ENCODE measurements around the gene ELL2. TPM values are rescaled to one million over a fixed set of nuclear protein-coding genes. Genes with fewer than 3 reads are reported as not detected.

The ELL2 gene
- total and polyA plus RNA-seq, 2 donors (not counting 1 experiment from before 2014, with no cell fraction given) = 7.2 to 27.0 TPM

- Mint-ChIP-seq H3K4me3 (no peak overlapping the region), H3K4me1 (peaks cover 16% of the 10 kb centered on the region), H3K9me3 (ENCODE audit: insufficient read depth) (no peaks in the 10 kb centered on the region), H3K27ac (no peak overlapping the region), H3K27me3 (no peaks in the 10 kb centered on the region)
- no peaks in the 10 kb centered on the region for H3K79me2 ChIP-seq (ENCODE audit: control insufficient read depth, insufficient read depth, low read length)
- H3K4me2 ChIP-seq (replicated peaks; ENCODE audit: low read depth, low read length, poor library complexity, severe bottlenecking) = no peak overlapping the region
- H3K4me3 ChIP-seq (ENCODE audit: control extremely low read depth in 1 of 5, extremely low read depth in 1 of 5, insufficient read depth in 1 of 5, low read depth in 2 of 5, low read length in 4 of 5) = no peak overlapping the region
- H3K27me3 ChIP-seq (replicated peaks in 1 of 4; ENCODE audit: control extremely low read depth in 1 of 4, control insufficient read depth in 3 of 4, insufficient read depth in 4 of 4, low read length in 3 of 4) = no peaks in the 10 kb centered on the region
- H3K9me3 ChIP-seq (ENCODE audit: control extremely low read depth in 1 of 3, control insufficient read depth in 2 of 3, insufficient read depth in 1 of 3, low read length in 2 of 3) = no peaks in the 10 kb centered on the region
- ATAC-seq (ENCODE audit: low read depth) (no peak), DNase-seq (no peak)
- no CpG with 5 or more reads among the region's 6 CpGs for WGBS (ENCODE audit: insufficient coverage)
- ChIA-PET CTCF (no interaction called here), POLR2A (no interaction called here)
- intact Hi-C loops (cut with micrococcal nuclease) = no loop called here
- peaks cover 4% of the 10 kb centered on the region for H4K20me1 ChIP-seq (ENCODE audit: control insufficient read depth, insufficient read depth, low read length, poor library complexity, severe bottlenecking)
- no peak overlapping the region for H2AFZ ChIP-seq (ENCODE audit: insufficient read depth, low read depth, low read length, poor library complexity, severe bottlenecking)
- TF ChIP-seq CTCF (IDR thresholded peaks at IDR 0.05) (no peak), EZH2 (IDR thresholded peaks at IDR 0.05; ENCODE audit: borderline replicate concordance, insufficient read depth, low read depth, low read length, poor library complexity, severe bottlenecking) (no peak)
- H3K36me3 ChIP-seq (replicated peaks in 1 of 2; ENCODE audit: control extremely low read depth in 1 of 2, control insufficient read depth in 1 of 2, extremely low read depth in 1 of 2, insufficient read depth in 2 of 2, low read length in 1 of 2) = peaks cover 2 to 6% of the 10 kb centered on the region in 2 experiments
- H3K27ac ChIP-seq (ENCODE audit: low read length in 2 of 2) = no peak overlapping the region
- H3K4me1 ChIP-seq (ENCODE audit: control insufficient read depth in 2 of 2, insufficient read depth in 2 of 2, low read length in 2 of 2) = peaks cover 0 to 8% of the 10 kb centered on the region in 2 donors
- no peak overlapping the region for H3K9ac ChIP-seq (ENCODE audit: low read length)
Measured at GRCh38 chr5:95913663-95914062, 48.0 kb downstream of the ELL2 start.

- TF ChIP-seq EZH2 (IDR thresholded peaks at IDR 0.05; ENCODE audit: borderline replicate concordance, insufficient read depth, low read depth, low read length, poor library complexity, severe bottlenecking) (no peak), CTCF (IDR thresholded peaks at IDR 0.05) (no peak)
- H3K27ac Mint-ChIP-seq = no peak overlapping the region
Measured at GRCh38 chr5:95912029-95912428, 49.6 kb downstream of the ELL2 start.

More at GRCh38 chr5:95912029-95912428, 49.6 kb downstream of the ELL2 start:
- Mint-ChIP-seq H3K9me3 (ENCODE audit: insufficient read depth) (no peaks in the 10 kb centered on the region), H3K4me3 (no peak overlapping the region), H3K27me3 (no peaks in the 10 kb centered on the region), H3K4me1 (peaks cover 11% of the 10 kb centered on the region)
- Histone ChIP-seq H3K79me2 (ENCODE audit: control insufficient read depth, insufficient read depth, low read length) (no peaks in the 10 kb centered on the region), H3K4me1 (ENCODE audit: control insufficient read depth in 2 of 2, insufficient read depth in 2 of 2, low read length in 2 of 2) (peaks cover 0 to 8% of the 10 kb centered on the region in 2 donors), H4K20me1 (ENCODE audit: control insufficient read depth, insufficient read depth, low read length, poor library complexity, severe bottlenecking) (no peaks in the 10 kb centered on the region), H3K9ac (ENCODE audit: low read length) (no peak overlapping the region), H3K36me3 (replicated peaks in 1 of 2; ENCODE audit: control extremely low read depth in 1 of 2, control insufficient read depth in 1 of 2, extremely low read depth in 1 of 2, insufficient read depth in 2 of 2, low read length in 1 of 2) (peaks cover 2 to 6% of the 10 kb centered on the region in 2 experiments), H3K9me3 (ENCODE audit: control extremely low read depth in 1 of 3, control insufficient read depth in 2 of 3, insufficient read depth in 1 of 3, low read length in 2 of 3) (no peaks in the 10 kb centered on the region), H3K4me3 (ENCODE audit: control extremely low read depth in 1 of 5, extremely low read depth in 1 of 5, insufficient read depth in 1 of 5, low read depth in 2 of 5, low read length in 4 of 5) (no peak overlapping the region), H3K27me3 (replicated peaks in 1 of 4; ENCODE audit: control extremely low read depth in 1 of 4, control insufficient read depth in 3 of 4, insufficient read depth in 4 of 4, low read length in 3 of 4) (no peaks in the 10 kb centered on the region), H3K27ac (ENCODE audit: low read length in 2 of 2) (no peak overlapping the region), H2AFZ (ENCODE audit: insufficient read depth, low read depth, low read length, poor library complexity, severe bottlenecking) (no peak overlapping the region), H3K4me2 (replicated peaks; ENCODE audit: low read depth, low read length, poor library complexity, severe bottlenecking) (no peak overlapping the region)
- DNase-seq (no peak), ATAC-seq (ENCODE audit: low read depth) (no peak)
- no CpG with 5 or more reads among the region's 2 CpGs for WGBS (ENCODE audit: insufficient coverage)
- ChIA-PET CTCF (no interaction called here), POLR2A (no interaction called here)
- intact Hi-C loops (cut with micrococcal nuclease) = no loop called here
